NB4 (cell line): ENCODE measurements around the gene ARFGEF2.

Experiments
- CTCF ChIP-seq: IDR thresholded peaks from one replicate; pipeline ENCODE4 v1.5.1; 2012; ENCODE audit warnings: low read depth, low read length
- POLR2A ChIP-seq: IDR thresholded peaks from 2 replicates; pipeline ENCODE4 v1.6.1; 2011; ENCODE audit warnings: mild to moderate bottlenecking; ENCODE audit not compliant: insufficient read length; ENCODE audit errors: extremely low read depth

- no peak for TF ChIP-seq CTCF
- no peak for TF ChIP-seq POLR2A
Observed at GRCh38 chr20:49037962-49038387, 116.5 kb downstream of the ARFGEF2 start.
